ENCODE results near the gene ADGRV1. TPM values are rescaled to one million over a fixed set of nuclear protein-coding genes. Genes with fewer than 3 reads are reported as not detected.
"Not testable (repeated sequence)": the region's sequence is repeated elsewhere in the genome, so short reads cannot be mapped to it uniquely, and the experiment has no call there.

Gene ADGRV1
- total RNA-seq, 2 experiments from 2014 or later: not detected

DNA sequence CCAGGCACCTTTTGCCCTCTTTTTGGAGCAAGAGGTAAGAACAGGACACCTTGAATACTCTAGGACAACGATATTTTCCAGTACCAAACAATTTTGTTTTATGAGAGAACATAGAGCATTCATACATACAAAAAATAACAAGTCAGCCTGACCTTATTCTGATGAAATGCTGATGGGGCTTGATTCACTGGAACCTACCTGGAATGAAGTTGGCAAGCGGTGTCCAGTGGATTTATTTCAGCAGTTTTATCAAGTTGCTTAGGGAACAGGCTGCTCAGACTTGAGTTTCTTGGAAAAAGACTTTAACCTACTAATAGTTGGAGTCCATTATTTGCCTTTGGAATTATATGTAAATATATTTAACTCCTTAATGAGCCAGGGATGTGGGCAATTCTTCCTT is 502.5 kb downstream of the ADGRV1 start:
- TF ChIP-seq, protein P1, sequence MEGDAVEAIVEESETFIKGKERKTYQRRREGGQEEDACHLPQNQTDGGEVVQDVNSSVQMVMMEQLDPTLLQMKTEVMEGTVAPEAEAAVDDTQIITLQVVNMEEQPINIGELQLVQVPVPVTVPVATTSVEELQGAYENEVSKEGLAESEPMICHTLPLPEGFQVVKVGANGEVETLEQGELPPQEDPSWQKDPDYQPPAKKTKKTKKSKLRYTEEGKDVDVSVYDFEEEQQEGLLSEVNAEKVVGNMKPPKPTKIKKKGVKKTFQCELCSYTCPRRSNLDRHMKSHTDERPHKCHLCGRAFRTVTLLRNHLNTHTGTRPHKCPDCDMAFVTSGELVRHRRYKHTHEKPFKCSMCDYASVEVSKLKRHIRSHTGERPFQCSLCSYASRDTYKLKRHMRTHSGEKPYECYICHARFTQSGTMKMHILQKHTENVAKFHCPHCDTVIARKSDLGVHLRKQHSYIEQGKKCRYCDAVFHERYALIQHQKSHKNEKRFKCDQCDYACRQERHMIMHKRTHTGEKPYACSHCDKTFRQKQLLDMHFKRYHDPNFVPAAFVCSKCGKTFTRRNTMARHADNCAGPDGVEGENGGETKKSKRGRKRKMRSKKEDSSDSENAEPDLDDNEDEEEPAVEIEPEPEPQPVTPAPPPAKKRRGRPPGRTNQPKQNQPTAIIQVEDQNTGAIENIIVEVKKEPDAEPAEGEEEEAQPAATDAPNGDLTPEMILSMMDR (conservative IDR thresholded peaks at IDR 0.05; ENCODE audit: low read length): no peak
- TF ChIP-seq EZH2phosphoT487 (IDR thresholded peaks at IDR 0.05; ENCODE audit: borderline replicate concordance, low read depth, low read length): no peak
- Histone ChIP-seq H2AFZ (ENCODE audit: low read length) (no peak overlapping the region), H3K9me2 (ENCODE audit: insufficient read depth, low read length) (no peaks in the 10 kb centered on the region), H3K36me3 (ENCODE audit: insufficient read depth, low read length) (no peaks in the 10 kb centered on the region), H3K4me2 (ENCODE audit: low read length) (no peak overlapping the region), H3K79me2 (ENCODE audit: insufficient read depth, low read depth, low read length) (no peaks in the 10 kb centered on the region), H3K9me3 (ENCODE audit: low read length) (no peaks in the 10 kb centered on the region), H3K27ac (ENCODE audit: low read depth, low read length, poor library complexity, severe bottlenecking) (no peak overlapping the region), H3K4me1 (ENCODE audit: insufficient read depth, low read length, poor library complexity, severe bottlenecking) (no peaks in the 10 kb centered on the region), H4K20me1 (ENCODE audit: insufficient read depth, low read length) (no peaks in the 10 kb centered on the region), H3K4me3 (ENCODE audit: low read depth, low read length, poor library complexity, severe bottlenecking) (no peak overlapping the region)
- ChIA-PET CTCF (ENCODE audit: unreplicated experiment) (no interaction called here), POLR2A (no interaction called here)
- no peak for DNase-seq (ENCODE audit: low spot score)
- intact Hi-C loops (cut with micrococcal nuclease; ENCODE audit: unreplicated experiment): no loop called here
- BruUV-seq (replicated peaks): no TSS peak

DNA sequence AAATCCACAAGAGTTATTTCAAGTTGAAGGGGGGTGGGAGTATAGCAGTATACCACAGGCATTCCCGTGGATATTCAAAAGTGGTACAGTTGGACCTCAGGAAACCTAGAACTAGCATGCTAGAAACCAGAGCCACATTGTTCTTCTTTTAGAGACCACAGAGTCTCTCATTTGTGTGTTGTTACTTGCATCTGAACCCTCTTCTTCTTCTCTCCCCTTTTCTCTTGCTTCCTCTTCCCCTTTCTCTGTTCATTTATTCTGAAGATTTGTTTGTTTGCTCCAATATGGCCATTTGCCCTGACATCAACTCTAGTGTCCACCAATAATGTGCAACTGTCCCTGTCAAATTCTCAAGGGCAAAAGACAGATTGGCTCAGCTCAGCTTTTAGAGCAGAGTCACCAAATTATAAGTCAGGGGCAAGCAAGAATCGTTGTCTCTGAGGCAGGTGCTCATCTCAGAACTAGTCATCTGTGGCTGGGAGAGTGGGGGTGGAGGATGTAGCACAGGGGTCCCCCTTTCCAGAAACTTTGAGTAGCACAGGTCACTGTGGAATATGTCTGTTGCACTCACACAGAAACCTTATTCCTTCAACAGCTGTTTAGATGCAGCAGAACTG is 503.5 kb downstream of the ADGRV1 start:
- Histone ChIP-seq H3K4me1 (ENCODE audit: insufficient read depth, low read length, poor library complexity, severe bottlenecking) (no peaks in the 10 kb centered on the region), H3K4me3 (ENCODE audit: low read depth, low read length, poor library complexity, severe bottlenecking) (no peak overlapping the region), H3K36me3 (ENCODE audit: insufficient read depth, low read length) (no peaks in the 10 kb centered on the region), H3K9me2 (ENCODE audit: insufficient read depth, low read length) (no peaks in the 10 kb centered on the region), H3K27ac (ENCODE audit: low read depth, low read length, poor library complexity, severe bottlenecking) (no peak overlapping the region), H2AFZ (ENCODE audit: low read length) (no peak overlapping the region), H3K9me3 (ENCODE audit: low read length) (no peaks in the 10 kb centered on the region), H4K20me1 (ENCODE audit: insufficient read depth, low read length) (no peaks in the 10 kb centered on the region), H3K4me2 (ENCODE audit: low read length) (no peak overlapping the region), H3K79me2 (ENCODE audit: insufficient read depth, low read depth, low read length) (no peaks in the 10 kb centered on the region)
- ChIA-PET POLR2A (interaction anchor here (0.7 kb wide), 1 partner anchor 61 kb away, joined by 9 read pairs; no protein-coding TSS in a partner anchor), CTCF (ENCODE audit: unreplicated experiment) (no interaction called here)
- TF ChIP-seq, protein P1 (conservative IDR thresholded peaks at IDR 0.05; ENCODE audit: low read length): no peak
- no peak for TF ChIP-seq EZH2phosphoT487 (IDR thresholded peaks at IDR 0.05; ENCODE audit: borderline replicate concordance, low read depth, low read length)
- BruUV-seq (replicated peaks): no TSS peak
- no peak for DNase-seq (ENCODE audit: low spot score)
- intact Hi-C loops (cut with micrococcal nuclease; ENCODE audit: unreplicated experiment): no loop called here

DNA sequence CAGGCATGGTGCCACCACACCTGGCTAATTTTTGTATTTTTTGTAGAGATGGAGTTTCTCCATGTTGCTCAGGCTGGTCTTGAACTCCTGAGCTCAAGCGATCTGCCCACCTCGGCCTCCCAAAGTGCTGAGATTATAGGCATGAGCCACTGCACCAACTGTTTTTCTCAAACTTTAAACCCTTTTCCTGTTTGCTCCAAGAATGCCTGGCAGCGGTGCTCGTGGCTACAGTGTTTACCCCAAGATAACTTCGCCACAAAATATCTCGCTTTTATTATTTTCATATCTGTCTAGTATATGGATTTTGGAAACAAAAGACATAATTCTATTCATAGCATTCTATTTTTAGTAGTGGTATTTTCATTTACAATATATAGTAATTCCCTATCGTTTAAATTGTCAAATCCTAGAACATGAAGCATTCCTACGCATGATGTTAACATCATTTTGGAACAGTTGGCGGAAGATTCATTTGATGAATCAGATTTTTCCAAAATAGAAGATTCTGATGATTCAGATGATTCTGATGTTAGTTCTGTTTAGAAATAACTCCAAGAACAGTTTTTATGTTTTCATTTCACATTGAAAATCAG is 504.6 kb downstream of the ADGRV1 start:
- H4K20me1 ChIP-seq (ENCODE audit: insufficient read depth, low read length); H3K4me1 ChIP-seq (ENCODE audit: insufficient read depth, low read length, poor library complexity, severe bottlenecking); H3K9me3 ChIP-seq (ENCODE audit: low read length); H2AFZ ChIP-seq (ENCODE audit: low read length); BruUV-seq (replicated peaks); H3K27ac ChIP-seq (ENCODE audit: low read depth, low read length, poor library complexity, severe bottlenecking); H3K4me3 ChIP-seq (ENCODE audit: low read depth, low read length, poor library complexity, severe bottlenecking); POLR2A ChIA-PET; H3K36me3 ChIP-seq (ENCODE audit: insufficient read depth, low read length); H3K9me2 ChIP-seq (ENCODE audit: insufficient read depth, low read length); DNase-seq (ENCODE audit: low spot score); H3K4me2 ChIP-seq (ENCODE audit: low read length); H3K79me2 ChIP-seq (ENCODE audit: insufficient read depth, low read depth, low read length); intact Hi-C loops (cut with micrococcal nuclease; ENCODE audit: unreplicated experiment); CTCF ChIA-PET (ENCODE audit: unreplicated experiment): not testable (repeated sequence)
